ENCODE data around the gene CDYL. TPM values are rescaled to one million over a fixed set of nuclear protein-coding genes. Genes with fewer than 3 reads are reported as not detected.
A peak's percentile ranks its signal among the peaks of the same experiment; 100 is the strongest.

CDYL gene
- polyA plus RNA-seq, 1 of the 3 experiments (the other 2 are of a cell fraction), result 13.3 TPM

DNA sequence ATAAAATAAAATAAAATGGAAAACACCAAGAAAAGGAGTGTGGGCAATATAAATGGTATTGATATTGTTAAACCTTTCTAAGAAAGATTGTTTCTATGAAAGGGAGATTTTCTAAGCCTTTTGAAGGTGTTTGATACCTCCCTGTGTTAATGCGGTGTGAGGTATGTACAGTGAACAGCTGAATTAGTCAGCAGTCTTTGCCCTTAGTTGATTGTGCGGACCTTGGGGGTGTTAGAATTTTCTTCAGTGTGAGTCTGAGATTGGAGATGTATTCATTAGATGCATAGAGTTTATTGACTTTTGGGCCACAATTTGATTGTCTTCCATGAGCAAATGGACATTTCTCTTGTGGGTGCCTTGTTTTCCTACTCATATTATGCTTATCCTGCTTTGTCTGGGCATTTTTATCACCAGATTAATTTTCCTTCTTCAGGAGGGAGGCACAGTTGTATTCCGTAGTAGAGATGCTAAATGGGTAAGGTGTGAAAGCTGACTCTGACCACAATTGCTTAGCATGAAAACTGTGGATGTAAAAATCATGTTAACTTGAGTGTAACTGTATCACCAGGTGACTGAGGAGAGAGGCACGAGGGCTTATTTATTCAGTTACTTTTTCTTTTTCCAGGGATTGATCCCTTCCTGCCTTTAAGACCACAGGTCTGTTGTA is 42.2 kb downstream of the CDYL start:
- Histone ChIP-seq H3F3A (replicated peaks; ENCODE audit: insufficient read depth) (no peaks in the 10 kb centered on the region), H2AFZ (ENCODE audit: low read depth) (no peak overlapping the region), H3K9me3 (no peaks in the 10 kb centered on the region), H4K20me1 (ENCODE audit: insufficient read depth) (peaks cover 44% of the 10 kb centered on the region), H3K4me1 (ENCODE audit: control insufficient read depth in 1 of 2, insufficient read depth in 2 of 2, low read depth in 1 of 2, low read length in 1 of 2) (no peaks in the 10 kb centered on the region; a peak in 1 of 4 replicates), H3K9ac (no peak overlapping the region), H3K79me2 (ENCODE audit: insufficient read depth) (peaks cover 96% of the 10 kb centered on the region), H3K27me3 (ENCODE audit: insufficient read depth) (no peaks in the 10 kb centered on the region), H3K27ac (ENCODE audit: low read depth in 2 of 2, low read length in 1 of 2) (no peak overlapping the region), H3K9me2 (no peaks in the 10 kb centered on the region), H3K4me3 (ENCODE audit: low read depth in 2 of 2, low read length in 1 of 2) (no peak overlapping the region), H3K36me3 (replicated peaks in 1 of 2; ENCODE audit: control insufficient read depth in 1 of 2, insufficient read depth in 2 of 2, low read length in 1 of 2) (no peaks in the 10 kb centered on the region), H3K4me2 (no peak overlapping the region)
- WGBS (ENCODE audit: low lambda C conversion rate), result 92% methylated on average over 4 of the region's 4 CpGs
- ChIA-PET CTCF (no interaction called here), POLR2A (no interaction called here)
- no peak for TF ChIP-seq JUND (IDR thresholded peaks at IDR 0.05)
- no peak for TF ChIP-seq GABPA (IDR thresholded peaks at IDR 0.05; ENCODE audit: low read depth)
- no peak for TF ChIP-seq RFX5 (IDR thresholded peaks at IDR 0.05; ENCODE audit: low read length)
- no peak for TF ChIP-seq CHD2 (IDR thresholded peaks at IDR 0.05; ENCODE audit: low read length, partially characterized antibody)
- TF ChIP-seq EZH2phosphoT487 (IDR thresholded peaks at IDR 0.05; ENCODE audit: borderline replicate concordance, low read depth), result no peak
- no peak for TF ChIP-seq RCOR1 (IDR thresholded peaks at IDR 0.05; ENCODE audit: low read length)
- DNase-seq, result no peak

DNA sequence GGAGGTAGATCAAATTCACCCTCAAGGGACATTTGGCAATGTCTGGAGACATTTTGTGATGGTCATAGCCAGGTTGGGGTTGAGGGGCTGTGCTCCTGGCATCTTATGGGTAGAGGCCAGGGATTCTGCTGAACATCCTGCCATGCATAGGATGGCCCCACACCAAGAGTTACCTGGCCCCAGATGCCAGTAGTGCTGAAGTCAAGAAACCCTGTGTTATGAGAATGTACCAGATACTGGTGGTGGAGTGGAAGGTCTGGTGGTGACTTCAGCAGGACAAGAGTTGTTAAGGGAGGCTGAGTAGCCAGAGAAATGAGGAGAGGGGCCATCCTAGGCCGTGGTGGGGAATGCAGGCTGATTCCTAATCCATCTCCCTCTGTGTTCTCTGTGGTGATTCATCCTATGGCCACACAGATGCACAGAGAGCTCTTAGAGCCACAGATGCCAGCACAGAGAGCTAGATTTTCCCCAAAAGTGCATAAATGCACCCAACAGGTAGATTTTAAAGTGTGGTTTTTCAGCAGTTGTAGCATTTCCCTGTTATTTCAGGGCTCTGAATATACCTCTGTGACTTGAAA is 43.6 kb downstream of the CDYL start:
- CTCF ChIA-PET, result interaction anchor here (1.0 kb wide), 1 partner anchor 8 kb away, joined by 3 read pairs; no protein-coding TSS in a partner anchor
- Histone ChIP-seq H3K4me2 (no peak overlapping the region), H4K20me1 (ENCODE audit: insufficient read depth) (peaks cover 39% of the 10 kb centered on the region), H3K4me1 (ENCODE audit: control insufficient read depth in 1 of 2, insufficient read depth in 2 of 2, low read depth in 1 of 2, low read length in 1 of 2) (no peaks in the 10 kb centered on the region; a peak in 1 of 4 replicates), H3K79me2 (ENCODE audit: insufficient read depth) (peaks cover 96% of the 10 kb centered on the region), H3K9me3 (no peaks in the 10 kb centered on the region), H2AFZ (ENCODE audit: low read depth) (no peak overlapping the region), H3K9ac (no peak overlapping the region), H3K27me3 (ENCODE audit: insufficient read depth) (no peaks in the 10 kb centered on the region), H3F3A (replicated peaks; ENCODE audit: insufficient read depth) (no peaks in the 10 kb centered on the region), H3K27ac (ENCODE audit: low read depth in 2 of 2, low read length in 1 of 2) (no peak overlapping the region), H3K4me3 (ENCODE audit: low read depth in 2 of 2, low read length in 1 of 2) (no peak overlapping the region), H3K36me3 (replicated peaks in 1 of 2; ENCODE audit: control insufficient read depth in 1 of 2, insufficient read depth in 2 of 2, low read length in 1 of 2) (no peaks in the 10 kb centered on the region), H3K9me2 (no peaks in the 10 kb centered on the region)
- no peak for TF ChIP-seq SIN3A (IDR thresholded peaks at IDR 0.05; ENCODE audit: borderline replicate concordance, low read depth, low read length)
- no peak for TF ChIP-seq YY1 (IDR thresholded peaks at IDR 0.05; ENCODE audit: low read depth)
- no peak for TF ChIP-seq FOXM1 (IDR thresholded peaks at IDR 0.05; ENCODE audit: low read depth)
- no peak for DNase-seq
- POLR2A ChIA-PET, result no interaction called here
- WGBS (ENCODE audit: low lambda C conversion rate), result 79% methylated on average over 1 of the region's 1 CpG

DNA sequence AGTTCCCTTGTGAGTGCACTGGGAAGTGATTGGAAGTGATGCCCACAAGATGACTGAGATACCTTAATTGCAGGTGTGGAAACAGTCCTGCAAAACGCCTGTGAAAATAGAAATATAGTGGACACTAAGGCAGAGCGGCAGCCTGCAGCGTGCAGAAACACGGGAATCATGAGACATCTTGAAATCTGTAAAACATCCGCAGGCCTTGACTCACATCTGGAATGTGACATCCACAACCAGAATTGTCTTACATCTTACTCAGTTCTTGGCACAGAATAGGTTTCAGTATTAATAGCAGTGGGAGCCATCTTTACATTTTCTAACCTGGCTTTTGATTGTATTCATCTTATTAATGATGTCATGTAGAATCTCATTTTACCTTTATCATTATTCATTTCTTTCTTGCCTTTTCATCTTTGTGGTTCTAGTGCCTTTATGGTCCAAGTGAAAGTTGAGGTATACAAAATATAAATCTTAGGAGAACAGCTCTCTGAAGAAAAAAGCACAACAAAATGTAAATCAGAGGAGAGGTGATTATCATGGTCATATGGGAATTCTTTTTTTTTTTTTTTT is 44.6 kb downstream of the CDYL start:
- no peak overlapping the region for H3K4me2 ChIP-seq
- no peak for DNase-seq
- TF ChIP-seq NRF1 (IDR thresholded peaks at IDR 0.05; ENCODE audit: low read depth, low read length) (no peak), ELF1 (IDR thresholded peaks at IDR 0.05) (no peak), MEF2A (IDR thresholded peaks at IDR 0.05; ENCODE audit: borderline replicate concordance, low read depth) (no peak), NFIC (IDR thresholded peaks at IDR 0.05; ENCODE audit: borderline replicate concordance) (peak; percentile 45; the same call in 1 of the 2 replicates), RCOR1 (IDR thresholded peaks at IDR 0.05; ENCODE audit: low read length) (no peak)
- TF ChIP-seq, protein P1, sequence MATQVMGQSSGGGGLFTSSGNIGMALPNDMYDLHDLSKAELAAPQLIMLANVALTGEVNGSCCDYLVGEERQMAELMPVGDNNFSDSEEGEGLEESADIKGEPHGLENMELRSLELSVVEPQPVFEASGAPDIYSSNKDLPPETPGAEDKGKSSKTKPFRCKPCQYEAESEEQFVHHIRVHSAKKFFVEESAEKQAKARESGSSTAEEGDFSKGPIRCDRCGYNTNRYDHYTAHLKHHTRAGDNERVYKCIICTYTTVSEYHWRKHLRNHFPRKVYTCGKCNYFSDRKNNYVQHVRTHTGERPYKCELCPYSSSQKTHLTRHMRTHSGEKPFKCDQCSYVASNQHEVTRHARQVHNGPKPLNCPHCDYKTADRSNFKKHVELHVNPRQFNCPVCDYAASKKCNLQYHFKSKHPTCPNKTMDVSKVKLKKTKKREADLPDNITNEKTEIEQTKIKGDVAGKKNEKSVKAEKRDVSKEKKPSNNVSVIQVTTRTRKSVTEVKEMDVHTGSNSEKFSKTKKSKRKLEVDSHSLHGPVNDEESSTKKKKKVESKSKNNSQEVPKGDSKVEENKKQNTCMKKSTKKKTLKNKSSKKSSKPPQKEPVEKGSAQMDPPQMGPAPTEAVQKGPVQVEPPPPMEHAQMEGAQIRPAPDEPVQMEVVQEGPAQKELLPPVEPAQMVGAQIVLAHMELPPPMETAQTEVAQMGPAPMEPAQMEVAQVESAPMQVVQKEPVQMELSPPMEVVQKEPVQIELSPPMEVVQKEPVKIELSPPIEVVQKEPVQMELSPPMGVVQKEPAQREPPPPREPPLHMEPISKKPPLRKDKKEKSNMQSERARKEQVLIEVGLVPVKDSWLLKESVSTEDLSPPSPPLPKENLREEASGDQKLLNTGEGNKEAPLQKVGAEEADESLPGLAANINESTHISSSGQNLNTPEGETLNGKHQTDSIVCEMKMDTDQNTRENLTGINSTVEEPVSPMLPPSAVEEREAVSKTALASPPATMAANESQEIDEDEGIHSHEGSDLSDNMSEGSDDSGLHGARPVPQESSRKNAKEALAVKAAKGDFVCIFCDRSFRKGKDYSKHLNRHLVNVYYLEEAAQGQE (IDR thresholded peaks at IDR 0.05; ENCODE audit: low read depth, low read length), result no peak
- TF ChIP-seq, protein P2, sequence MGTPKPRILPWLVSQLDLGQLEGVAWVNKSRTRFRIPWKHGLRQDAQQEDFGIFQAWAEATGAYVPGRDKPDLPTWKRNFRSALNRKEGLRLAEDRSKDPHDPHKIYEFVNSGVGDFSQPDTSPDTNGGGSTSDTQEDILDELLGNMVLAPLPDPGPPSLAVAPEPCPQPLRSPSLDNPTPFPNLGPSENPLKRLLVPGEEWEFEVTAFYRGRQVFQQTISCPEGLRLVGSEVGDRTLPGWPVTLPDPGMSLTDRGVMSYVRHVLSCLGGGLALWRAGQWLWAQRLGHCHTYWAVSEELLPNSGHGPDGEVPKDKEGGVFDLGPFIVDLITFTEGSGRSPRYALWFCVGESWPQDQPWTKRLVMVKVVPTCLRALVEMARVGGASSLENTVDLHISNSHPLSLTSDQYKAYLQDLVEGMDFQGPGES (IDR thresholded peaks at IDR 0.05; ENCODE audit: low read depth, low read length), result no peak

More for the DNA sequence above, 44.6 kb downstream of the CDYL start:
- H3K4me1 ChIP-seq (ENCODE audit: control insufficient read depth in 1 of 2, insufficient read depth in 2 of 2, low read depth in 1 of 2, low read length in 1 of 2), result no peaks in the 10 kb centered on the region; a peak in 1 of 4 replicates
- peaks cover 37% of the 10 kb centered on the region for H4K20me1 ChIP-seq (ENCODE audit: insufficient read depth)
- H3K9me2 ChIP-seq, result no peaks in the 10 kb centered on the region
- no peak overlapping the region for H3K27ac ChIP-seq (ENCODE audit: low read depth in 2 of 2, low read length in 1 of 2)
- H3K79me2 ChIP-seq (ENCODE audit: insufficient read depth), result peaks cover 96% of the 10 kb centered on the region
- H3F3A ChIP-seq (replicated peaks; ENCODE audit: insufficient read depth), result no peaks in the 10 kb centered on the region
- no peaks in the 10 kb centered on the region for H3K36me3 ChIP-seq (replicated peaks in 1 of 2; ENCODE audit: control insufficient read depth in 1 of 2, insufficient read depth in 2 of 2, low read length in 1 of 2)
- CTCF ChIA-PET, result no interaction called here
- H3K27me3 ChIP-seq (ENCODE audit: insufficient read depth), result no peaks in the 10 kb centered on the region
- 61% methylated on average over 5 of the region's 5 CpGs for WGBS (ENCODE audit: low lambda C conversion rate)
- no peak overlapping the region for H2AFZ ChIP-seq (ENCODE audit: low read depth)
- no peak overlapping the region; a peak in 1 of 4 replicates for H3K4me3 ChIP-seq (ENCODE audit: low read depth in 2 of 2, low read length in 1 of 2)
- no peaks in the 10 kb centered on the region for H3K9me3 ChIP-seq
- no peak overlapping the region for H3K9ac ChIP-seq
- POLR2A ChIA-PET, result no interaction called here
